ENCODE results near the gene DPH7. TPM values are rescaled to one million over a fixed set of nuclear protein-coding genes. Genes with fewer than 3 reads are reported as not detected.
A peak's percentile ranks its signal among the peaks of the same experiment; 100 is the strongest.
"Not testable (repeated sequence)": the region's sequence is repeated elsewhere in the genome, so short reads cannot be mapped to it uniquely, and the experiment has no call there.

Gene DPH7
- 10.9 and 15.7 TPM in 2 replicates for total RNA-seq

GRCh38 chr9:137578518-137579258 is at the start of gene DPH7:
TSS of gene DPH7 (minus strand) at chr9:137578925. CDS start at chr9:137578777, 148 bp downstream.
- peak; percentile 94 to 95 for DNase-seq (ENCODE audit: low read depth in 2 of 2)

GRCh38 chr9:137627406-137627805 is 48.7 kb upstream of the DPH7 start:
- not testable (repeated sequence) for DNase-seq (ENCODE audit: low read depth in 2 of 2)

- DNase-seq (ENCODE audit: low read depth in 2 of 2), result no peak
Measured at GRCh38 chr9:137626464-137626863, 47.7 kb upstream of the DPH7 start.

- DNase-seq (ENCODE audit: low read depth in 2 of 2), result not testable (repeated sequence)
Measured at GRCh38 chr9:137622211-137622610, 43.5 kb upstream of the DPH7 start.

GRCh38 chr9:137621131-137621757 is 42.5 kb upstream of the DPH7 start:
- peak; percentile 26 to 47 for DNase-seq (ENCODE audit: low read depth in 2 of 2)

- no peak for DNase-seq (ENCODE audit: low read depth in 2 of 2)
Measured at GRCh38 chr9:137620581-137620980, 41.9 kb upstream of the DPH7 start.

GRCh38 chr9:137620048-137620405 is 41.3 kb upstream of the DPH7 start:
- DNase-seq (ENCODE audit: low read depth in 2 of 2), result no peak

GRCh38 chr9:137619240-137620047 is 40.7 kb upstream of the DPH7 start:
- DNase-seq (ENCODE audit: low read depth in 2 of 2), result peak; percentile 43 to 52

- peak; percentile 88 to 93 for DNase-seq (ENCODE audit: low read depth in 2 of 2)
Measured at GRCh38 chr9:137618105-137619067, 39.7 kb upstream of the DPH7 start, which contains the start of gene EHMT1. TSS of gene EHMT1 (plus strand) at chr9:137619005. CDS start at chr9:137619029, 24 bp downstream.

GRCh38 chr9:137615387-137615871 is 36.7 kb upstream of the DPH7 start:
- no peak for DNase-seq (ENCODE audit: low read depth in 2 of 2)

GRCh38 chr9:137614631-137615386 is 36.1 kb upstream of the DPH7 start:
- no peak for DNase-seq (ENCODE audit: low read depth in 2 of 2)

GRCh38 chr9:137613738-137614523 is 35.2 kb upstream of the DPH7 start:
- DNase-seq (ENCODE audit: low read depth in 2 of 2), result no peak

GRCh38 chr9:137613259-137613658 is 34.5 kb upstream of the DPH7 start:
- no peak for DNase-seq (ENCODE audit: low read depth in 2 of 2)

- no peak for DNase-seq (ENCODE audit: low read depth in 2 of 2)
Measured at GRCh38 chr9:137612741-137613142, 34.0 kb upstream of the DPH7 start.

- DNase-seq (ENCODE audit: low read depth in 2 of 2), result peak in 1 of 2 donors; percentile 61
Measured at GRCh38 chr9:137611623-137612609, 33.2 kb upstream of the DPH7 start.

- DNase-seq (ENCODE audit: low read depth in 2 of 2), result no peak
Measured at GRCh38 chr9:137610944-137611343, 32.2 kb upstream of the DPH7 start.

- DNase-seq (ENCODE audit: low read depth in 2 of 2), result no peak
Measured at GRCh38 chr9:137607141-137607857, 28.6 kb upstream of the DPH7 start.
